ENCODE measurements around the gene DDX1. TPM values are rescaled to one million over a fixed set of nuclear protein-coding genes. Genes with fewer than 3 reads are reported as not detected.

Gene DDX1
- total RNA-seq, 4 donors from 2014 or later: 63.0 to 85.6 (median 75.2) TPM

- Histone ChIP-seq H3K27me3 (no peaks in the 10 kb centered on the region), H3K27ac (no peak overlapping the region), H3K9me3 (no peaks in the 10 kb centered on the region), H3K4me3 (replicated peaks in 1 of 3) (no peak overlapping the region), H3K4me1 (peaks cover 0 to 3% of the 10 kb centered on the region in 2 donors), H3K36me3 (no peaks in the 10 kb centered on the region)
- DNase-seq: no peak
- 90 to 91% methylated on average over 6 of the region's 6 CpGs for whole genome bisulfite sequencing, 2 donors
- intact Hi-C loops (cut with DNase I): no loop called here
- TF ChIP-seq POLR2A (IDR thresholded peaks at IDR 0.05): no peak
- no peak for TF ChIP-seq CTCF (IDR thresholded peaks at IDR 0.05)
Measured at GRCh38 chr2:15566912-15567311, 24.8 kb upstream of the DDX1 start.

GRCh38 chr2:15568874-15569273 is 22.8 kb upstream of the DDX1 start:
- intact Hi-C loops (cut with DNase I): no loop called here
- Histone ChIP-seq H3K4me3 (replicated peaks in 1 of 3) (no peak overlapping the region), H3K9me3 (no peaks in the 10 kb centered on the region), H3K27me3 (no peaks in the 10 kb centered on the region), H3K4me1 (no peaks in the 10 kb centered on the region), H3K36me3 (no peaks in the 10 kb centered on the region), H3K27ac (no peak overlapping the region)
- TF ChIP-seq POLR2A (IDR thresholded peaks at IDR 0.05) (no peak), CTCF (IDR thresholded peaks at IDR 0.05) (no peak)
- no peak for DNase-seq
- WGBS, 2 donors: 94 to 95% methylated on average over 12 of the region's 12 CpGs

GRCh38 chr2:15570104-15570503 is 21.6 kb upstream of the DDX1 start:
- H3K9me3 ChIP-seq: no peaks in the 10 kb centered on the region
- intact Hi-C loops (cut with DNase I): no loop called here
- WGBS, 2 donors: 62 to 66% methylated on average over 5 of the region's 5 CpGs
- no peaks in the 10 kb centered on the region for H3K4me1 ChIP-seq
- H3K4me3 ChIP-seq (replicated peaks in 1 of 3): no peak overlapping the region
- H3K36me3 ChIP-seq: no peaks in the 10 kb centered on the region
- TF ChIP-seq CTCF (IDR thresholded peaks at IDR 0.05): no peak
- DNase-seq: no peak
- H3K27me3 ChIP-seq: no peaks in the 10 kb centered on the region
- no peak overlapping the region for H3K27ac ChIP-seq

- DNase-seq: no peak
- no peaks in the 10 kb centered on the region for H3K4me1 ChIP-seq
- no peaks in the 10 kb centered on the region for H3K9me3 ChIP-seq
- no peaks in the 10 kb centered on the region for H3K27me3 ChIP-seq
- no peak for TF ChIP-seq CTCF (IDR thresholded peaks at IDR 0.05)
- no peak for TF ChIP-seq POLR2A (IDR thresholded peaks at IDR 0.05)
- no peaks in the 10 kb centered on the region for H3K36me3 ChIP-seq
- intact Hi-C loops (cut with DNase I): no loop called here
- H3K4me3 ChIP-seq (replicated peaks in 1 of 3): no peak overlapping the region
- 66 to 73% methylated on average over 3 of the region's 3 CpGs for WGBS, 2 donors
- no peak overlapping the region for H3K27ac ChIP-seq
Measured at GRCh38 chr2:15571729-15572128, 19.9 kb upstream of the DDX1 start.

- WGBS, 2 donors: 21 to 22% methylated on average over 7 of the region's 7 CpGs
- Histone ChIP-seq H3K4me3 (replicated peaks in 1 of 3) (no peak overlapping the region), H3K36me3 (no peaks in the 10 kb centered on the region), H3K4me1 (no peaks in the 10 kb centered on the region), H3K27ac (no peak overlapping the region), H3K27me3 (no peaks in the 10 kb centered on the region), H3K9me3 (no peaks in the 10 kb centered on the region)
- TF ChIP-seq CTCF (IDR thresholded peaks at IDR 0.05) (peak in 5 of 6 experiments; percentile 38 to 68 (median 54)), POLR2A (IDR thresholded peaks at IDR 0.05) (no peak)
- intact Hi-C loops (cut with DNase I): no loop called here
- peak; percentile 75 to 84 for DNase-seq
Measured at GRCh38 chr2:15577071-15577735, 14.5 kb upstream of the DDX1 start.
